ENCODE measurements around the gene HK3.

Gene HK3

DNA sequence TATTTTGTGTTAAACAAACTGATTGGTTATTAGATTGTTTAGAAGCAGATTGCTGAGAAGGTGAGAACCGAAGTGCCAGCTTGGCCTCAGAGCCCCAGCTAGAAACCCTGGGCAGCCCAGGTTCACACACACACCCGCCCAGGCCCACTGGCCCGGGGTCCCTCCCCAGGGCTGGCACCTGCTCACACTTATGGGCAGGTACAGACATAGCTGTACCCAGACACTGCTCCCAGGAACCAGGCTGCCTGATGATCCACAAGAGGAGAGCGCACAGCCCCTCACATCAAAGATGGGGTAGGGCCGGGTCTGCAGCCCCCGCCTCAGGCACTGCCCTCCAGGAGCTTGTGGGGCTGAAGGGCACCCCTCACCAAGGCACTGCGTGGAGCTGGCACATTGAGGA is 33.2 kb downstream of the HK3 start:
- TF ChIP-seq, protein P1, sequence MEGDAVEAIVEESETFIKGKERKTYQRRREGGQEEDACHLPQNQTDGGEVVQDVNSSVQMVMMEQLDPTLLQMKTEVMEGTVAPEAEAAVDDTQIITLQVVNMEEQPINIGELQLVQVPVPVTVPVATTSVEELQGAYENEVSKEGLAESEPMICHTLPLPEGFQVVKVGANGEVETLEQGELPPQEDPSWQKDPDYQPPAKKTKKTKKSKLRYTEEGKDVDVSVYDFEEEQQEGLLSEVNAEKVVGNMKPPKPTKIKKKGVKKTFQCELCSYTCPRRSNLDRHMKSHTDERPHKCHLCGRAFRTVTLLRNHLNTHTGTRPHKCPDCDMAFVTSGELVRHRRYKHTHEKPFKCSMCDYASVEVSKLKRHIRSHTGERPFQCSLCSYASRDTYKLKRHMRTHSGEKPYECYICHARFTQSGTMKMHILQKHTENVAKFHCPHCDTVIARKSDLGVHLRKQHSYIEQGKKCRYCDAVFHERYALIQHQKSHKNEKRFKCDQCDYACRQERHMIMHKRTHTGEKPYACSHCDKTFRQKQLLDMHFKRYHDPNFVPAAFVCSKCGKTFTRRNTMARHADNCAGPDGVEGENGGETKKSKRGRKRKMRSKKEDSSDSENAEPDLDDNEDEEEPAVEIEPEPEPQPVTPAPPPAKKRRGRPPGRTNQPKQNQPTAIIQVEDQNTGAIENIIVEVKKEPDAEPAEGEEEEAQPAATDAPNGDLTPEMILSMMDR (IDR thresholded peaks at IDR 0.05): no peak
- Histone ChIP-seq H3K27ac (no peak overlapping the region), H3K9me3 (no peaks in the 10 kb centered on the region), H3K27me3 (peaks cover 80% of the 10 kb centered on the region), H3K36me3 (no peaks in the 10 kb centered on the region), H3K4me1 (ENCODE audit: control insufficient read depth in 1 of 2, insufficient read depth in 1 of 2, low read depth in 1 of 2, low read length in 1 of 2) (peaks cover 0 to 7% of the 10 kb centered on the region in 2 experiments), H3K4me3 (ENCODE audit: low read depth in 1 of 2, low read length in 1 of 2) (no peak overlapping the region)

DNA sequence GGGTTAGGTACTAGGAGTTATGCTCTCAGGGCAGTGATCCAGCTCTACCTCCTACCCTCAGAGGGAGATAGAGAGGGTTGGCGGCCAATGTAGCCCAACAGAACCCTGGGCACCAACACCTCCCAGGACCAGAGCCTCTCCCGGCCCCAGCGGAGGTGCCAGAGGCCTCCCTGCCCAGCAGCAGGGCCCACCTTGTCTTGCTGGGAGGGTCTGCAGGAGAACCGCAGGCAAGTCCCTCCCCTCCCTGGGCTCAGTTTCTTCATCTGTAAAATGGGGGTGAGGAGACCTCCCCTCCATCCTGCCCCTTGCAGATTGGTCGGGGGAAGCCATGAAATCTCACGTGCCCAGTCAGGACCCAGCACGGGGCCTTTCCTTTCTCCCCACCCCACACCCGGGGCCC is 34.4 kb downstream of the HK3 start:
- H3K27me3 ChIP-seq: peaks cover 90% of the 10 kb centered on the region

DNA sequence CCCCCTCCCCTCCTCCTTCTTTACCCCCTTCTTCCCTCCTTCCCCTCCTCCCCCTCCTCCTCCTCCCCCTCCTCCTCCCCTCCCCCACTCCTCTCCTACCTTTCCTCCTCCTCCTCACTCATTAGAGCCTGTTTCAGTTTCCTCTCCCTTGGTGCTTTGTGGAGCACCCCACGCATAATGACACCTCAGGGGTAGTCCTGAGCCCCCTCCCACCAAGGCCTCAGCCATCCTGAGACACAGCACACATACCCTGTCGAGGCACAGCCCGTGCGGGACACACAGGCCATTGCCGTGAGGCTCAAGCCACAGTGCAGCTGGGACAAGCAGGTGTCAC is 35.4 kb downstream of the HK3 start:
- Histone ChIP-seq H3K9me3 (no peaks in the 10 kb centered on the region), H3K27ac (no peak overlapping the region), H3K36me3 (no peaks in the 10 kb centered on the region), H3K4me3 (ENCODE audit: low read depth in 1 of 2, low read length in 1 of 2) (no peak overlapping the region), H3K27me3 (peaks cover 92% of the 10 kb centered on the region), H3K4me1 (ENCODE audit: control insufficient read depth in 1 of 2, insufficient read depth in 1 of 2, low read depth in 1 of 2, low read length in 1 of 2) (no peaks in the 10 kb centered on the region)
- TF ChIP-seq, protein P1 (IDR thresholded peaks at IDR 0.05): no peak

More for the DNA sequence above, 34.4 kb downstream of the HK3 start:
- Histone ChIP-seq H3K4me1 (ENCODE audit: control insufficient read depth in 1 of 2, insufficient read depth in 1 of 2, low read depth in 1 of 2, low read length in 1 of 2) (no peaks in the 10 kb centered on the region), H3K4me3 (ENCODE audit: low read depth in 1 of 2, low read length in 1 of 2) (no peak overlapping the region), H3K36me3 (no peaks in the 10 kb centered on the region), H3K9me3 (no peaks in the 10 kb centered on the region), H3K27ac (no peak overlapping the region)
- TF ChIP-seq, protein P1 (IDR thresholded peaks at IDR 0.05): no peak

DNA sequence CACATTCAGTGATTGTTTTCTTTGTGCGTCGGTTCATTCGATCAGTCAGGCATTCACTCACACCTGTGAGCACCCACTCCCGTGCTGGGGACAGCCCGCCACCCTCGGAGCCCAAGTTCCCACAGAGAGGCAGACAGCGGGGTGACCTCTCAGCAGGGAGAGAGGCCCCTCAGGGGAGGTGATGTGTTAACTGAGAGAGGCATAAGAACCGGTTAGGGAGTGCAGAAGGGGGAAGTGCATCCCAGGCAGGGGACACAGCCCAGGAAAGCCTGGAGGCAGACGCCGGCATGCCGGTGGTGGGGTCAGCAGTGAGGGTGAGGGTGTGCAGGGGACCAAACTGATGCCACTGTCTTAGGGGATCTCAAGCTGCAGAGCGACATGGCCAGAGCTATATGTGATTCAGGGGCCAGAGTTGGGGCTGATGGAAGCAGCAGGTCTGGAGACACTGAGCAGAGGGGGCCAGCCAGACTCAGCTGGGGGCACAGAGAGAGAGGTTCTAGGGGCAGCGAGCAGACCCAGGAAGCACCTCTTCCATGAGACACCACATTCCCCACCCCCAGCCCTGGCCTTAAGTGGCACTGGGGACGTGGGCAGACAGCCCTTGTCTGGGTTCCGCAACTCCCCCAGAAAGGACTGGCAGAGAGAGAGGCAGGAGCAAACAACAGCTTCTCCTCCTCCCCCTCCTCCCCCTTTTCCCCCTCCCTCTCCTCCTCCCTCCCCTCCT is 35.9 kb downstream of the HK3 start:
- Histone ChIP-seq H3K4me3 (ENCODE audit: low read depth in 1 of 2, low read length in 1 of 2) (no peak overlapping the region), H3K27ac (no peak overlapping the region), H3K4me1 (ENCODE audit: control insufficient read depth in 1 of 2, insufficient read depth in 1 of 2, low read depth in 1 of 2, low read length in 1 of 2) (no peaks in the 10 kb centered on the region), H3K36me3 (no peaks in the 10 kb centered on the region), H3K27me3 (peaks cover 90% of the 10 kb centered on the region), H3K9me3 (no peaks in the 10 kb centered on the region)
- TF ChIP-seq, protein P1 (IDR thresholded peaks at IDR 0.05): no peak

DNA sequence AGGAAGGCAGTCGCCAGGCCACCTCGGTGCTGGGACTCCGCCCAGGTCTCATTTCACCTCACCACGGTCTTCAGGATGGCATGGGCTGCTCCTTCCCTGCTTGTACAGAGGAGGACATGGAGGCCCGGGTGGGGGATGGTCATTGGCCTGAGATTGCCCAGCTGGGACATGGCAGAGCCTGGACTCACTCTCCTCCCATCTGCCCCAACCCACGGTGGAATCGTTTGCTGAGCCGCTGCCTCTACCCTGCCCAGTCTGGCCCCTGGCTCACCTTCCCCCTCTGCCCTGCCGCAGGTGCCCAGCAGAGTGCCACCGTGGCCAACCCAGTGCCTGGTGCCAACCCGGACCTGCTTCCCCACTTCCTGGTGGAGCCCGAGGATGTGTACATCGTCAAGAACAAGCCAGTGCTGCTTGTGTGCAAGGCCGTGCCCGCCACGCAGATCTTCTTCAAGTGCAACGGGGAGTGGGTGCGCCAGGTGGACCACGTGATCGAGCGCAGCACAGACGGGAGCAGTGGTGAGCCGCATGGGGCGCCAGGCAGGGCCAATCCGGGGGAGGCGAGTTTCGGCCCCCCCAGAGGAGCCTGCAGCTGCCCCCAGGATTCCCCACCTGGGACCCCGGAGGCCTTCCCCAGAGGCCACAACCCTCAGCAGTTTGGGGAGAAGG is 36.7 kb downstream of the HK3 start:
- H3K4me1 ChIP-seq (ENCODE audit: control insufficient read depth in 1 of 2, insufficient read depth in 1 of 2, low read depth in 1 of 2, low read length in 1 of 2): no peaks in the 10 kb centered on the region
- TF ChIP-seq, protein P1 (IDR thresholded peaks at IDR 0.05): no peak
- peaks cover 90% of the 10 kb centered on the region for H3K27me3 ChIP-seq
- no peak overlapping the region for H3K4me3 ChIP-seq (ENCODE audit: low read depth in 1 of 2, low read length in 1 of 2)
- H3K27ac ChIP-seq: no peak overlapping the region
- no peaks in the 10 kb centered on the region for H3K9me3 ChIP-seq
- H3K36me3 ChIP-seq: no peaks in the 10 kb centered on the region
